HFFc6 (cell line): Measurements from ENCODE around the gene RAD51. TPM values are rescaled to one million over a fixed set of nuclear protein-coding genes. Genes with fewer than 3 reads are reported as not detected.
A peak's percentile ranks its signal among the peaks of the same experiment; 100 is the strongest.
"Not testable (repeated sequence)": the region's sequence is repeated elsewhere in the genome, so short reads cannot be mapped to it uniquely, and the experiment has no call there.

Source experiments
- DNase-seq: peaks from one replicate; pipeline ENCODE4 v3.0.0-alpha.2; 2018
- H3K27ac Mint-ChIP-seq: 2 replicates; pipeline ENCODE4 v1.8.0; 2020; ENCODE audit warnings: mild to moderate bottlenecking, mixed read lengths
- H3K27me3 Mint-ChIP-seq: 2 replicates; pipeline ENCODE4 v1.8.0; 2021; ENCODE audit warnings: mild to moderate bottlenecking, moderate library complexity, mixed read lengths; ENCODE audit not compliant: insufficient read depth
- H3K36me3 Mint-ChIP-seq: 2 replicates; pipeline ENCODE4 v1.8.0; 2021; ENCODE audit warnings: low read depth, mixed read lengths
- H3K4me1 Mint-ChIP-seq: 2 replicates; pipeline ENCODE4 v1.8.0; 2020; ENCODE audit warnings: low read depth, mixed read lengths
- H3K4me3 Mint-ChIP-seq: 2 replicates; pipeline ENCODE4 v1.8.0; 2020; ENCODE audit warnings: mild to moderate bottlenecking, moderate library complexity, mixed read lengths
- H3K9me3 Mint-ChIP-seq: 2 replicates; pipeline ENCODE4 v1.8.0; 2020; ENCODE audit warnings: mild to moderate bottlenecking, mixed read lengths
- long read RNA-seq: library from polyadenylated mRNA; unstranded; transcript quantifications from one replicate; pipeline ENCODE4 v2.0.0, GENCODE V29; 2019
- total RNA-seq, 6 experiments: library from RNA; stranded (reverse); fragmentation: NEBNext Ultra II Directional; extraction: Animal tissue kit (Norgen Biotek cat#: 25700); gene quantifications; 2 replicates in 1 of 6; 3 replicates in 5 of 6; pipeline ENCODE4 v1.2.3, GENCODE V29; 2021
- TF ChIP-seq, protein P1 (sequence below): fragments of 200-600 bp; sonication (generic); IDR thresholded peaks from 2 replicates; pipeline ENCODE4 v1.5.0; 2021; ENCODE audit warnings: antibody characterized with exemption, mild to moderate bottlenecking

RAD51 gene
- 10 to 100 TPM in 5 of 6 experiments, 1 to 10 TPM in 1; 8.2 to 15.9 (median 12.1) TPM for total RNA-seq
- long read RNA-seq, transcript RAD51-201 (10 exons, 2,449 nt), result major isoform, 8 of 11 reads
- long read RNA-seq, partial matches to known transcripts, result 0 of 11 reads
- long read RNA-seq, other reads (novel, unspliced or antisense), result 3 of 11 reads

GRCh38 chr15:40694688-40695468, at the start of gene RAD51:
RAD51 (plus strand) TSS chr15:40695174; CDS start chr15:40698759, 3,585 bp downstream.
- Mint-ChIP-seq H3K4me3 (peak within 1 kb of the TSS; percentile 99), H3K9me3 (peaks cover 3% of the 10 kb centered on the region; the same call in 1 of the 2 replicates), H3K27me3 (no peaks in the 10 kb centered on the region; the same call in none of the 2 replicates), H3K27ac (peak within 1 kb of the TSS; percentile 98), H3K4me1 (peaks cover 19% of the 10 kb centered on the region), H3K36me3 (peaks cover 14% of the 10 kb centered on the region)
- TF ChIP-seq, protein P1, sequence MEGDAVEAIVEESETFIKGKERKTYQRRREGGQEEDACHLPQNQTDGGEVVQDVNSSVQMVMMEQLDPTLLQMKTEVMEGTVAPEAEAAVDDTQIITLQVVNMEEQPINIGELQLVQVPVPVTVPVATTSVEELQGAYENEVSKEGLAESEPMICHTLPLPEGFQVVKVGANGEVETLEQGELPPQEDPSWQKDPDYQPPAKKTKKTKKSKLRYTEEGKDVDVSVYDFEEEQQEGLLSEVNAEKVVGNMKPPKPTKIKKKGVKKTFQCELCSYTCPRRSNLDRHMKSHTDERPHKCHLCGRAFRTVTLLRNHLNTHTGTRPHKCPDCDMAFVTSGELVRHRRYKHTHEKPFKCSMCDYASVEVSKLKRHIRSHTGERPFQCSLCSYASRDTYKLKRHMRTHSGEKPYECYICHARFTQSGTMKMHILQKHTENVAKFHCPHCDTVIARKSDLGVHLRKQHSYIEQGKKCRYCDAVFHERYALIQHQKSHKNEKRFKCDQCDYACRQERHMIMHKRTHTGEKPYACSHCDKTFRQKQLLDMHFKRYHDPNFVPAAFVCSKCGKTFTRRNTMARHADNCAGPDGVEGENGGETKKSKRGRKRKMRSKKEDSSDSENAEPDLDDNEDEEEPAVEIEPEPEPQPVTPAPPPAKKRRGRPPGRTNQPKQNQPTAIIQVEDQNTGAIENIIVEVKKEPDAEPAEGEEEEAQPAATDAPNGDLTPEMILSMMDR, result no peak
- peak; percentile 93 for DNase-seq

DNA sequence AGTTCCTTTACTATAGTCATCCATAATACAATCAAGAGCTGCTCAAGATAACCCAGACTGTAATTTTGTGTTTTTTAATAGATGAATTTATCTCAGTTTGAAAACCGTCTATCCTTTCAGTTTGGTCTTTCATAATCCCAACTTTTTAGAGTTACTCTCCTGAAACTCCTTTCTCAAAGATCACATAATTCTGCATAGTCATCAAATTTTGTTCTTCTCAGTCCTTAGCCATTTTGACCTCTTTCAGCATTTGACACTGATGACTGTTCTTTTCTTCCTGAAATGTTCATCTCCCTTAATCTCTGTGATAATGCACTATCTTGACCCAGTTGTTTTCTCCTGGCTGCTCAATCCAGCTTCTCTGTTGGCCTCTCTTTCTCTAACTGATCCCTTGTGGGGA, 47.5 kb upstream of the RAD51 start:
- no peak for DNase-seq
- no peak overlapping the region for H3K27ac Mint-ChIP-seq
- H3K27me3 Mint-ChIP-seq, result no peaks in the 10 kb centered on the region; the same call in 1 of the 2 replicates
- TF ChIP-seq, protein P1, result no peak
- no peaks in the 10 kb centered on the region for H3K9me3 Mint-ChIP-seq
- peaks cover 6% of the 10 kb centered on the region for H3K4me1 Mint-ChIP-seq
- H3K4me3 Mint-ChIP-seq, result no peak overlapping the region
- H3K36me3 Mint-ChIP-seq, result no peaks in the 10 kb centered on the region

- no peak for DNase-seq
- Mint-ChIP-seq H3K9me3 (no peaks in the 10 kb centered on the region), H3K4me3 (no peak overlapping the region), H3K4me1 (peaks cover 3% of the 10 kb centered on the region), H3K36me3 (no peaks in the 10 kb centered on the region; the same call in 1 of the 2 replicates), H3K27me3 (no peaks in the 10 kb centered on the region; the same call in none of the 2 replicates), H3K27ac (no peak overlapping the region)
- TF ChIP-seq, protein P1, result no peak
Observed at GRCh38 chr15:40650479-40650878, 44.5 kb upstream of the RAD51 start.

DNA sequence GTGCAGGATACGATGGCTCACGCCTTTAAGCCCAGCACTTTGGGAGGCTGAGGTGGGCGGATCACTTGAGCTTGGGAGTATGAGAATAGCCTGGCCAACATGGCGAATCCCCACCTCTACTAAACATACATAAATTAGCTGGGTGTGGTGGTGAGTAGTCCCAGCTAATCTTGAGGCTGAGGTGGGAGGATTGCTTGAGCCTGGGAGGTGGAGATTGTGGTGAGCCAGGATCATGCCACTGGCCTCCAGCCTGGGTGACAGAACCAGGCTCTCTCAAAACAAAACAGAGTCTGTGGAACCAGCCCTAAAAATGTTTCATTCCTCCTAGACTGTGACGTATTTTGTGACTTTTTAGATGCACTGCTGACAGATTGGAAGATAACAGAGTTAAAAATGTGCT, 34.3 kb upstream of the RAD51 start:
- Mint-ChIP-seq H3K27me3 (no peaks in the 10 kb centered on the region), H3K4me3 (no peak overlapping the region), H3K36me3 (peaks cover 4% of the 10 kb centered on the region; the same call in 1 of the 2 replicates), H3K9me3 (no peaks in the 10 kb centered on the region), H3K4me1 (no peaks in the 10 kb centered on the region), H3K27ac (no peak overlapping the region)
- DNase-seq, result no peak
- TF ChIP-seq, protein P1, result no peak

- TF ChIP-seq, protein P1, result no peak
- Mint-ChIP-seq H3K36me3 (peaks cover 11% of the 10 kb centered on the region; the same call in 1 of the 2 replicates), H3K27ac (no peak overlapping the region), H3K4me3 (no peak overlapping the region), H3K9me3 (0 out of 2 replicates have a peak, but pooled peaks cover 5% of the 10 kb centered on the region), H3K27me3 (no peaks in the 10 kb centered on the region; the same call in 1 of the 2 replicates), H3K4me1 (no peaks in the 10 kb centered on the region)
- DNase-seq, result no peak
Observed at GRCh38 chr15:40664909-40665308, 30.1 kb upstream of the RAD51 start.

DNA sequence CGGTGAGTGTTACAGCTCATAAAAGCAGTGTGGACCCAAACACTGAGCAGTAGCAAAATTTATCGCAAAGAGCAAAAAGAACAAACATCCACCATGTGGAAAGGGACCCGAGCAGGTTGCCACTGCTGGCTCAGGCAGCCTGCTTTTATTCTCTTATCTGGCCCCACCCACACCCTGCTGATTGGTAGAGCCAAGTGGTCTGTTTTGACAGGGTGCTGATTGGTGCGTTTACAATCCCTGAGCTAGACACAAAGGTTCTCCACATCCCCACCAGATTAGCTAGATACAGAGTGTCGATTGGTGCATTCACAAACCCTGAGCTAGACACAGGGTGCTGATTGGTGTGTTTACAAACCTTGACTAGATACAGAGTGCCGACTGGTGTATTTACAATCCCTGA, 18.7 kb upstream of the RAD51 start:
- H3K9me3 Mint-ChIP-seq, H3K27me3 Mint-ChIP-seq, DNase-seq, H3K4me1 Mint-ChIP-seq, H3K36me3 Mint-ChIP-seq, H3K27ac Mint-ChIP-seq, H3K4me3 Mint-ChIP-seq: not testable (repeated sequence)

DNA sequence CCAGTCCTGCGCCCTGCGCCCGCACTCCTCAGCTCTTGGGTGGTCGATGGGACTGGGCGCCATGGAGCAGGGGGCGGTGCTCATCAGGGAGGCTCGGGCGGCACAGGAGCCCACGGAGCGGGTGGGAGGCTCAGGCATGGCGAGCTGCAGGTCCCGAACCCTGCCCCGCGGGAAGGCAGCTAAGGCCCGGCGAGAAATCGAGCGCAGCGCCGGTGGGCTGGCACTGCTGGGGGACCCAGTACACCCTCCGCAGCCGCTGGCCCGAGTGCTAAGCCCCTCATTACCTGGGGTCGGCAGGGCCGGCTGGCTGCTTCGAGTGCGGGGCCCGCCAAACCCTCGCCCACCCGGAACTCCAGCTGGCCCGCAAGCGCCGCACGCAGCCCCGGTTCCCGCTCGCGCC, 18.1 kb upstream of the RAD51 start:
- not testable (repeated sequence) for H3K9me3 Mint-ChIP-seq, H3K4me3 Mint-ChIP-seq, H3K4me1 Mint-ChIP-seq, H3K27me3 Mint-ChIP-seq, H3K27ac Mint-ChIP-seq, H3K36me3 Mint-ChIP-seq, DNase-seq
